ENCODE results near the gene PAX4. TPM values are rescaled to one million over a fixed set of nuclear protein-coding genes. Genes with fewer than 3 reads are reported as not detected.

Gene PAX4
- not detected in 5 replicates for total RNA-seq (2022; extraction: Qiagen RNA extraction)

GRCh38 chr7:127618042-127618441 lies at the start of gene PAX4:
Gene PAX4, minus strand, starts transcription at chr7:127618142. Its CDS starts 2,214 bp downstream, at chr7:127615928.

GRCh38 chr7:127651556-127652332 lies 33.8 kb upstream of the PAX4 start, which contains the start of gene SND1:
Gene SND1, plus strand, starts transcription at chr7:127652194. Its CDS starts 180 bp downstream, at chr7:127652374.

GRCh38 chr7:127588019-127588696 lies 29.8 kb downstream of the PAX4 start, which contains the start of gene ARF5:
Gene ARF5, plus strand, starts transcription at chr7:127588411. Its CDS starts 88 bp downstream, at chr7:127588499.

GRCh38 chr7:127585044-127585953 lies 32.6 kb downstream of the PAX4 start, which contains the start of gene GCC1:
Gene GCC1, minus strand, starts transcription at chr7:127585596. Its CDS starts 414 bp downstream, at chr7:127585182.

Other genes with a start within 250 kb of the PAX4 start
- gene ZNF800, start 225.4 kb downstream of the PAX4 start, total RNA-seq (2022; extraction: Qiagen RNA extraction), result 8.9 to 11.9 TPM (median 10.4 TPM) in 5 replicates
- gene GCC1, start 32.5 kb downstream of the PAX4 start, total RNA-seq (2022; extraction: Qiagen RNA extraction), result 13.2 to 15.0 TPM (median 14.2 TPM) in 5 replicates
- gene ARF5, start 29.7 kb downstream of the PAX4 start, total RNA-seq (2022; extraction: Qiagen RNA extraction), result 158 to 191 TPM (median 168 TPM) in 5 replicates
- gene FSCN3, start 24.4 kb downstream of the PAX4 start, total RNA-seq (2022; extraction: Qiagen RNA extraction), result 0.10 to 0.44 TPM (median 0.24 TPM) in 5 replicates
- gene SND1, start 34.1 kb upstream of the PAX4 start, total RNA-seq (2022; extraction: Qiagen RNA extraction), result 104 to 109 TPM (median 107 TPM) in 5 replicates